ENCODE results near the gene INPP5B. TPM values are rescaled to one million over a fixed set of nuclear protein-coding genes. Genes with fewer than 3 reads are reported as not detected.

Gene INPP5B
- total RNA-seq, 4 donors from 2014 or later = 32.6 to 80.8 (median 37.7) TPM

- H3K36me3 ChIP-seq = peaks cover 0 to 35% of the 10 kb centered on the region in 2 donors
- H3K27ac ChIP-seq = no peak overlapping the region
- TF ChIP-seq CTCF (IDR thresholded peaks at IDR 0.05) (no peak), EP300 (IDR thresholded peaks at IDR 0.05) (no peak), POLR2A (IDR thresholded peaks at IDR 0.05) (no peak), POLR2AphosphoS5 (IDR thresholded peaks at IDR 0.05) (no peak)
- no peak for ATAC-seq
- peaks cover 0 to 74% (median 9%) of the 10 kb centered on the region in 3 donors for H3K4me1 ChIP-seq
- no peak overlapping the region for H3K4me3 ChIP-seq
- H3K27me3 ChIP-seq = no peaks in the 10 kb centered on the region
- 79 to 80% methylated on average over 2 to 3 of the region's 3 CpGs for WGBS, 2 donors (ENCODE audit: low coverage in 1 of 2)
- no peaks in the 10 kb centered on the region for H3K9me3 ChIP-seq
Measured at GRCh38 chr1:37849480-37849879, 97.4 kb downstream of the INPP5B start.

GRCh38 chr1:37846647-37847339 lies 100.1 kb downstream of the INPP5B start:
- ATAC-seq = no peak
- Histone ChIP-seq H3K27me3 (no peaks in the 10 kb centered on the region), H3K27ac (no peak overlapping the region), H3K36me3 (peaks cover 0 to 24% of the 10 kb centered on the region in 2 donors), H3K4me1 (peaks cover 0 to 48% (median 6%) of the 10 kb centered on the region in 3 donors), H3K4me3 (no peak overlapping the region), H3K9me3 (no peaks in the 10 kb centered on the region)
- TF ChIP-seq POLR2AphosphoS5 (IDR thresholded peaks at IDR 0.05) (no peak), EP300 (IDR thresholded peaks at IDR 0.05) (no peak), CTCF (IDR thresholded peaks at IDR 0.05) (no peak), POLR2A (IDR thresholded peaks at IDR 0.05) (no peak)
- WGBS, 2 donors (ENCODE audit: low coverage in 1 of 2) = 73 to 89% methylated on average over 4 of the region's 4 CpGs

GRCh38 chr1:37845786-37846185 lies 101.1 kb downstream of the INPP5B start:
- ATAC-seq = no peak

GRCh38 chr1:37845049-37845646 lies 101.7 kb downstream of the INPP5B start:
- Histone ChIP-seq H3K4me1 (peaks cover 0 to 40% (median 0%) of the 10 kb centered on the region in 3 donors), H3K27me3 (no peaks in the 10 kb centered on the region), H3K36me3 (peaks cover 0 to 33% of the 10 kb centered on the region in 2 donors), H3K9me3 (no peaks in the 10 kb centered on the region), H3K4me3 (no peak overlapping the region), H3K27ac (no peak overlapping the region)
- ATAC-seq = no peak
- no peak for TF ChIP-seq POLR2AphosphoS5 (IDR thresholded peaks at IDR 0.05)
- no peak for TF ChIP-seq CTCF (IDR thresholded peaks at IDR 0.05)
- no peak for TF ChIP-seq POLR2A (IDR thresholded peaks at IDR 0.05)
- no peak for TF ChIP-seq EP300 (IDR thresholded peaks at IDR 0.05)
- 80 to 89% methylated on average over 5 of the region's 5 CpGs for WGBS, 2 donors (ENCODE audit: low coverage in 1 of 2)

More at GRCh38 chr1:37845786-37846185, 101.1 kb downstream of the INPP5B start:
- TF ChIP-seq POLR2A (IDR thresholded peaks at IDR 0.05) (no peak), CTCF (IDR thresholded peaks at IDR 0.05) (no peak), POLR2AphosphoS5 (IDR thresholded peaks at IDR 0.05) (no peak)
- Histone ChIP-seq H3K27me3 (no peaks in the 10 kb centered on the region), H3K4me1 (peaks cover 0 to 43% (median 1%) of the 10 kb centered on the region in 3 donors), H3K36me3 (peaks cover 0 to 29% of the 10 kb centered on the region in 2 donors), H3K4me3 (no peak overlapping the region), H3K27ac (no peak overlapping the region), H3K9me3 (no peaks in the 10 kb centered on the region)
- WGBS, 2 donors (ENCODE audit: low coverage in 1 of 2) = 67 to 74% methylated on average over 1 to 3 of the region's 3 CpGs

- TF ChIP-seq EP300 (IDR thresholded peaks at IDR 0.05) (no peak), POLR2A (IDR thresholded peaks at IDR 0.05) (no peak), CTCF (IDR thresholded peaks at IDR 0.05) (no peak), POLR2AphosphoS5 (IDR thresholded peaks at IDR 0.05) (no peak)
Measured at GRCh38 chr1:37844536-37844935, 102.3 kb downstream of the INPP5B start.

More at GRCh38 chr1:37844536-37844935, 102.3 kb downstream of the INPP5B start:
- H3K27me3 ChIP-seq = no peaks in the 10 kb centered on the region
- no peak overlapping the region for H3K27ac ChIP-seq
- H3K4me3 ChIP-seq = no peak overlapping the region
- no peaks in the 10 kb centered on the region for H3K9me3 ChIP-seq
- H3K36me3 ChIP-seq = peaks cover 0 to 37% of the 10 kb centered on the region in 2 donors
- H3K4me1 ChIP-seq = peaks cover 0 to 34% (median 0%) of the 10 kb centered on the region in 3 donors
- no peak for ATAC-seq

Measured in gastroesophageal sphincter (tissue), 4 donors.